ENCODE results near the gene COPS2. TPM values are rescaled to one million over a fixed set of nuclear protein-coding genes. Genes with fewer than 3 reads are reported as not detected.
"Not testable (repeated sequence)": the region's sequence is repeated elsewhere in the genome, so short reads cannot be mapped to it uniquely, and the experiment has no call there.

Gene COPS2
- total RNA-seq, 1 donor from 2014 or later = 32.9 TPM

- peak; percentile 5 for DNase-seq (ENCODE audit: low read depth)
- H3K36me3 ChIP-seq (ENCODE audit: control insufficient read depth, insufficient read depth, low read length) = peaks cover 2% of the 10 kb centered on the region
- H3K27me3 ChIP-seq (ENCODE audit: control insufficient read depth, insufficient read depth, low read length) = no peaks in the 10 kb centered on the region
- TF ChIP-seq CTCF (IDR thresholded peaks at IDR 0.05; ENCODE audit: insufficient read depth, low read length, severe bottlenecking) = no peak
- no peak overlapping the region for H3K4me3 ChIP-seq (ENCODE audit: low read depth, low read length)
- FAIRE-seq = no peak
These were observed 24.2 kb upstream of the COPS2 start for GRCh38 chr15:49179433-49180190.

DNA sequence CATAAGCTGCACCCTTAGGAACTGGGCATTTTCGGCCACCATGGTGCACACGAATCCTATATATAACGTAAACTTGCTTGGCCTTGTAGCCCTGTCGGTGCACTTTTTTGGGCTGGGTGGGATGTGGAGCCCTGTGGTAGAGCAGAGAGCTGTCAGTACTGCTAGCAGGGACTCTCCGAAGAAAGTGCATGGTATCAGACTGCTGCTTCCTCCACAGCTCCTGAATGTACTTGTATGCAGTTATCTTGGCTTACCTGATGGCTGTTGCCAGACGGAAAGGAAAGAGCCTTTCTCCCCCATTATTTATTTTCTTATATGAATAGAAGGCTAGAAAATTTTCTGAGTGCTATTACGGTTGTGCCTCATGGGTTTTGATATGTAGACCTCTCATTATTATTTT, 23.1 kb upstream of the COPS2 start:
- DNase-seq (ENCODE audit: low read depth) (no peak), FAIRE-seq (no peak)
- TF ChIP-seq CTCF (IDR thresholded peaks at IDR 0.05; ENCODE audit: insufficient read depth, low read length, severe bottlenecking) = no peak
- H3K27me3 ChIP-seq (ENCODE audit: control insufficient read depth, insufficient read depth, low read length) = no peaks in the 10 kb centered on the region
- peaks cover 2% of the 10 kb centered on the region for H3K36me3 ChIP-seq (ENCODE audit: control insufficient read depth, insufficient read depth, low read length)
- H3K4me3 ChIP-seq (ENCODE audit: low read depth, low read length) = no peak overlapping the region

- H3K36me3 ChIP-seq (ENCODE audit: control insufficient read depth, insufficient read depth, low read length); H3K4me3 ChIP-seq (ENCODE audit: low read depth, low read length); DNase-seq (ENCODE audit: low read depth); FAIRE-seq; H3K27me3 ChIP-seq (ENCODE audit: control insufficient read depth, insufficient read depth, low read length): not testable (repeated sequence)
These were observed 20.4 kb upstream of the COPS2 start for GRCh38 chr15:49175582-49176397.

DNA sequence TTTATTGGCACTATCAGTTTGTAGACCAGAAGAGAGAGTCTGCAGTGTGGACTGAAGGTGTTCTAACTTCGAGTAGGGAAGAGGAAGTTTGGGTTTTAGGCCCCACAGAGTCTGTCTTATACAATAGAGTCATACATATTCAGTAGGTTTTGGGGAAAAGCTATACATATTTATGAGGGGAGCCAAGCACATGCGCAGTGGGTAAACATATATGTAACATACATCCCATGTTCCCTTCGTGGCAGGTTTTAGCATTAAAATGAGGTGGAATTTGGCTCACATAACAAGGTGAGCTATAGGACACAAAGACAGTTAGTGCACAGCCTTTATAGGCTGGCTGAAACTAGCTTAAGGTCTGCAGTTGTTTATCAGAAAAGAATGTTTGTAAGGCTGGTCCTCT, 19.5 kb upstream of the COPS2 start:
- Histone ChIP-seq H3K36me3 (ENCODE audit: control insufficient read depth, insufficient read depth, low read length) (peaks cover 2% of the 10 kb centered on the region), H3K4me3 (ENCODE audit: low read depth, low read length) (no peak overlapping the region), H3K27me3 (ENCODE audit: control insufficient read depth, insufficient read depth, low read length) (no peaks in the 10 kb centered on the region)
- DNase-seq (ENCODE audit: low read depth) = no peak
- FAIRE-seq = no peak
- TF ChIP-seq CTCF (IDR thresholded peaks at IDR 0.05; ENCODE audit: insufficient read depth, low read length, severe bottlenecking) = no peak

DNA sequence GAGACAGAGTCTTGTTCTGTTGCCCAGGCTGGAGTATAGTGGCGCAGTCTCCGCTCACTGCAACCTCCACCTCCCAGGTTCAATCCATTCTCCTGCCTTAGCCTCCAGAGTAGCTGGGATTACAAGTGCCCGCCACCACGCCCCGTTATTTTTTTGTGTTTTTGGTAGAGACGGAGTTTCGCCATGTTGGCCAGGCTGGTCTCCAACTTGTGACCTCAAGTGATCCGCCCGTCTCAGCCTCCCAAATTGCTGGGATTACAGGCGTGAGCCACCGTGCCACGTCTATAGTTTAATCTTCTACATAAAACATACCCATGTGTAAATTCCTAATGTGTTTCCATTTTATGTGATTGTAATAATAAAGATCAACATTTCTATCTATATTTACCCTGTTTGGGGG, 16.4 kb upstream of the COPS2 start:
- Histone ChIP-seq H3K27me3 (ENCODE audit: control insufficient read depth, insufficient read depth, low read length) (no peaks in the 10 kb centered on the region), H3K36me3 (ENCODE audit: control insufficient read depth, insufficient read depth, low read length) (no peaks in the 10 kb centered on the region), H3K4me3 (ENCODE audit: low read depth, low read length) (no peak overlapping the region)
- TF ChIP-seq CTCF (IDR thresholded peaks at IDR 0.05; ENCODE audit: insufficient read depth, low read length, severe bottlenecking) = no peak
- DNase-seq (ENCODE audit: low read depth) = no peak
- no peak for FAIRE-seq

- no peaks in the 10 kb centered on the region for H3K36me3 ChIP-seq (ENCODE audit: control insufficient read depth, insufficient read depth, low read length)
- no peaks in the 10 kb centered on the region for H3K27me3 ChIP-seq (ENCODE audit: control insufficient read depth, insufficient read depth, low read length)
- FAIRE-seq = no peak
- no peak for TF ChIP-seq CTCF (IDR thresholded peaks at IDR 0.05; ENCODE audit: insufficient read depth, low read length, severe bottlenecking)
- DNase-seq (ENCODE audit: low read depth) = peak; percentile 88
- peak within 1 kb of the TSS; percentile 63 for H3K4me3 ChIP-seq (ENCODE audit: low read depth, low read length)
These were observed 14.6 kb upstream of the COPS2 start, which contains the start of gene GALK2 for GRCh38 chr15:49169880-49170597. GALK2 (plus strand) TSS chr15:49170247; CDS start chr15:49170323, 76 bp downstream.

Data from bronchial epithelial cell (primary cell).